Panc1 (cell line): ENCODE results near the gene RASGEF1C. TPM values are rescaled to one million over a fixed set of nuclear protein-coding genes. Genes with fewer than 3 reads are reported as not detected.

Source experiments
- ATAC-seq: fragments of 200-7000 bp; cut with Tn5 transposase; 2 replicates; pipeline ENCODE4 v1.9.1; 2020; ENCODE audit warnings: mild to moderate bottlenecking, moderate library complexity
- BruUV-seq: library from RNA; stranded (reverse); fragments of 400-500 nt; replicated peaks from 2 replicates; lab custom pipeline; 2021; lab: Mats Ljungman, UMichigan
- CTCF ChIA-PET: fragments of 300-600 bp; sonication (Branson Sonifier 250); formaldehyde crosslinking; loops from one replicate; lab custom pipeline; 2022; ENCODE audit warnings: antibody characterized with exemption; lab: Charles Lee
- POLR2A ChIA-PET: fragments of 300-600 bp; sonication (Branson Sonifier 250); formaldehyde crosslinking; loops from one replicate; lab custom pipeline; 2022; ENCODE audit warnings: antibody characterized with exemption; lab: Charles Lee
- DNase-seq: peaks from one replicate; pipeline ENCODE4 v3.0.0-alpha.2; 2010; ENCODE audit warnings: low read depth, low spot score
- H3K27ac ChIP-seq: 2 replicates; pipeline ENCODE4 v1.5.1; 2011; ENCODE audit warnings: mild to moderate bottlenecking, low read length, inconsistent platforms
- H3K27me3 ChIP-seq: fragments of 200-500 bp; sonication (Bioruptor generic); 2 replicates; pipeline ENCODE4 v1.6.0; 2014; ENCODE audit warnings: low read length, inconsistent platforms; ENCODE audit not compliant: control insufficient read depth, insufficient read depth
- H3K36me3 ChIP-seq: fragments of 200-500 bp; sonication (Bioruptor generic); 2 replicates; pipeline ENCODE4 v1.5.1; 2014; ENCODE audit warnings: inconsistent platforms, mild to moderate bottlenecking, low read length, moderate library complexity; ENCODE audit not compliant: control insufficient read depth, insufficient read depth
- H3K4me1 ChIP-seq: 2 replicates; pipeline ENCODE4 v1.5.1; 2011; ENCODE audit warnings: inconsistent platforms, mild to moderate bottlenecking, low read length, moderate library complexity; ENCODE audit not compliant: control insufficient read depth, insufficient read depth
- H3K4me3 ChIP-seq, 2 experiments: 2 replicates each; pipeline ENCODE4 v1.5.1; 2011 to 2012; ENCODE audit warnings: low read depth in 2 of 2, low read length in 2 of 2, mild to moderate bottlenecking in 2 of 2, inconsistent platforms in 1 of 2, moderate library complexity in 1 of 2
- H3K9me3 ChIP-seq: fragments of 200-500 bp; sonication (Bioruptor generic); 2 replicates; pipeline ENCODE4 v1.5.1; 2014; ENCODE audit warnings: low read depth, mild to moderate bottlenecking, inconsistent platforms, low read length, moderate library complexity; ENCODE audit not compliant: control insufficient read depth, insufficient read depth
- CTCF ChIP-seq: fragments of 450-650 bp; IDR thresholded peaks from 2 replicates; pipeline ENCODE4 v1.5.1; 2017; ENCODE audit warnings: mild to moderate bottlenecking
- POLR2AphosphoS5 ChIP-seq: IDR thresholded peaks from 2 replicates; pipeline ENCODE4 v1.6.1; 2012; ENCODE audit warnings: mild to moderate bottlenecking, low read depth, low read length, moderate library complexity
- REST ChIP-seq, 2 experiments: IDR thresholded peaks; 2 replicates each; pipeline ENCODE4 v1.6.1; 2011 to 2012; ENCODE audit warnings: low read depth in 2 of 2, control low read depth in 1 of 2, low read length in 1 of 2, mild to moderate bottlenecking in 1 of 2, moderate library complexity in 1 of 2; ENCODE audit not compliant: insufficient read depth in 1 of 2
- SIN3A ChIP-seq: IDR thresholded peaks from 2 replicates; pipeline ENCODE4 v1.6.1; 2012; ENCODE audit warnings: low read depth, mild to moderate bottlenecking, low read length, moderate library complexity, borderline replicate concordance; ENCODE audit not compliant: insufficient read depth
- TCF7L2 ChIP-seq: IDR thresholded peaks from 2 replicates; pipeline ENCODE4 v1.6.1; 2011; ENCODE audit warnings: mild to moderate bottlenecking, low read depth, low read length, inconsistent platforms
- in situ Hi-C: cut with HindIII; loops from 2 replicates; pipeline ENCODE4 v1.10.0; 2016; ENCODE audit warnings: low sequenced_read_pairs, low pct_unique_long_range_greater_than_20kb
- intact Hi-C: fragments of 100-400 bp; cut with micrococcal nuclease; formaldehyde crosslinking; loops from one replicate; pipeline ENCODE4 v1.10.0; 2022; ENCODE audit not compliant: unreplicated experiment
- total RNA-seq: library from RNA; stranded (reverse); gene quantifications from one replicate; pipeline ENCODE4 v1.2.1, GENCODE V29; 2021; ENCODE audit not compliant: unreplicated experiment

RASGEF1C gene
- total RNA-seq, 1 experiment from 2014 or later: 0.49 TPM

GRCh38 chr5:180086816-180087399 lies 122.1 kb downstream of the RASGEF1C start:
- in situ Hi-C loops (no loop called here), intact Hi-C loops (no loop called here)
- no peak overlapping the region for H3K4me3 ChIP-seq
- no peak overlapping the region for H3K27ac ChIP-seq
- no peaks in the 10 kb centered on the region for H3K27me3 ChIP-seq
- DNase-seq (no peak), ATAC-seq (no peak)
- POLR2A ChIA-PET: interaction anchor here (0.6 kb wide), 1 partner anchor 66 kb away, joined by 5 read pairs; no protein-coding TSS in a partner anchor
- H3K9me3 ChIP-seq: no peaks in the 10 kb centered on the region
- CTCF ChIA-PET: interaction anchor here (0.6 kb wide), 1 partner anchor 57 kb away, joined by 9 read pairs; no protein-coding TSS in a partner anchor
- peaks cover 6% of the 10 kb centered on the region; the same call in 1 of the 2 replicates for H3K4me1 ChIP-seq
- TF ChIP-seq POLR2AphosphoS5 (no peak), SIN3A (no peak), REST (IDR thresholded peaks at IDR 0.05; ENCODE audit: insufficient read depth in 1 of 2, low read depth in 2 of 2, low read length in 1 of 2) (no peak), CTCF (no peak), TCF7L2 (no peak)
- BruUV-seq: no TSS peak
- H3K36me3 ChIP-seq: no peaks in the 10 kb centered on the region

GRCh38 chr5:180085837-180086236 lies 123.2 kb downstream of the RASGEF1C start:
- POLR2A ChIA-PET: no interaction called here

More at GRCh38 chr5:180085837-180086236, 123.2 kb downstream of the RASGEF1C start:
- Histone ChIP-seq H3K4me3 (no peak overlapping the region), H3K27me3 (no peaks in the 10 kb centered on the region), H3K36me3 (no peaks in the 10 kb centered on the region), H3K4me1 (peaks cover under 1% of the 10 kb centered on the region; the same call in 1 of the 2 replicates), H3K27ac (no peak overlapping the region), H3K9me3 (no peaks in the 10 kb centered on the region)
- CTCF ChIA-PET: no interaction called here
- no peak for TF ChIP-seq TCF7L2
- TF ChIP-seq SIN3A: no peak
- no peak for TF ChIP-seq REST (IDR thresholded peaks at IDR 0.05; ENCODE audit: insufficient read depth in 1 of 2, low read depth in 2 of 2, low read length in 1 of 2)
- no peak for TF ChIP-seq CTCF
- TF ChIP-seq POLR2AphosphoS5: no peak
- DNase-seq (no peak), ATAC-seq (no peak)
- intact Hi-C loops (no loop called here), in situ Hi-C loops (no loop called here)
- BruUV-seq: no TSS peak
